GM12864 (cell line): Measurements from ENCODE around the gene MACO1.

Source experiments
- DNase-seq: peaks from one replicate; pipeline ENCODE4 v3.0.0-alpha.2; 2011; ENCODE audit warnings: low read depth
- H3K4me3 ChIP-seq: 2 replicates; pipeline ENCODE4 v1.5.1; 2011; ENCODE audit warnings: mild to moderate bottlenecking, low read depth, low read length, control low read depth
- TF ChIP-seq, protein P1 (sequence below): IDR thresholded peaks from 2 replicates; pipeline ENCODE4 v1.5.1; 2011; ENCODE audit warnings: low read depth, mild to moderate bottlenecking, moderate library complexity, low read length, control low read depth, inconsistent platforms; ENCODE audit errors: missing control alignments

MACO1 gene

DNA sequence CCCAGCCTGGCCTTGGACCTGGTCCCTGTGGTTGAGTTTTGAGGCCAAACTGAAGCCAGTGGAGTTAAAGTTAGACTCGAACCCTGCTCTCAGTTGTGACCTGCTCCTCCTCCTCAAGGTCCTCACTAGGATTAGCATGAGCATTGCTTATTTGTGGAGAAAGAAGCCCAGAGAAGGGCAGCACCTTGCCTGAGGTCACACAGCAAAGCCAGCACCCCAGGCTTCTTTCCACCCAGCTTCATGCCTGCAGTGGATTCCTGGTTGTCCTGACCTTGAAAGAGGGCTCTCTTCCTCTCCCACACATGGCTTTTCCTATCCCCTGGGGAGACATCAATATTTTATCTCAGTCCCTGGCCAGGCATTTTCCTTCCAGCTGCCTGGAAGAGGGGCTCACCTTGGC is 115.5 kb downstream of the MACO1 start:
- TF ChIP-seq, protein P1, sequence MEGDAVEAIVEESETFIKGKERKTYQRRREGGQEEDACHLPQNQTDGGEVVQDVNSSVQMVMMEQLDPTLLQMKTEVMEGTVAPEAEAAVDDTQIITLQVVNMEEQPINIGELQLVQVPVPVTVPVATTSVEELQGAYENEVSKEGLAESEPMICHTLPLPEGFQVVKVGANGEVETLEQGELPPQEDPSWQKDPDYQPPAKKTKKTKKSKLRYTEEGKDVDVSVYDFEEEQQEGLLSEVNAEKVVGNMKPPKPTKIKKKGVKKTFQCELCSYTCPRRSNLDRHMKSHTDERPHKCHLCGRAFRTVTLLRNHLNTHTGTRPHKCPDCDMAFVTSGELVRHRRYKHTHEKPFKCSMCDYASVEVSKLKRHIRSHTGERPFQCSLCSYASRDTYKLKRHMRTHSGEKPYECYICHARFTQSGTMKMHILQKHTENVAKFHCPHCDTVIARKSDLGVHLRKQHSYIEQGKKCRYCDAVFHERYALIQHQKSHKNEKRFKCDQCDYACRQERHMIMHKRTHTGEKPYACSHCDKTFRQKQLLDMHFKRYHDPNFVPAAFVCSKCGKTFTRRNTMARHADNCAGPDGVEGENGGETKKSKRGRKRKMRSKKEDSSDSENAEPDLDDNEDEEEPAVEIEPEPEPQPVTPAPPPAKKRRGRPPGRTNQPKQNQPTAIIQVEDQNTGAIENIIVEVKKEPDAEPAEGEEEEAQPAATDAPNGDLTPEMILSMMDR, result no peak
- DNase-seq, result no peak

GRCh38 chr1:25548601-25549000 is 117.9 kb downstream of the MACO1 start:
- TF ChIP-seq, protein P1, result no peak
- no peak overlapping the region for H3K4me3 ChIP-seq
- no peak for DNase-seq

More for the DNA sequence above, 115.5 kb downstream of the MACO1 start:
- H3K4me3 ChIP-seq, result no peak overlapping the region

GRCh38 chr1:25549273-25550154 is 118.8 kb downstream of the MACO1 start:
- DNase-seq, result peak; percentile 90
- H3K4me3 ChIP-seq, result peak overlapping the region; percentile 42
- TF ChIP-seq, protein P1, result no peak
